GM23338 (cell line): Measurements from ENCODE around the gene ADAMTS20. TPM values are rescaled to one million over a fixed set of nuclear protein-coding genes. Genes with fewer than 3 reads are reported as not detected.

ENCODE experiments used
- ATAC-seq: fragments of 200-7000 bp; cut with Tn5 transposase; 3 replicates; pipeline ENCODE4 v1.9.1; 2020
- DNase-seq: peaks from one replicate; pipeline ENCODE4 v3.0.0-alpha.2; 2015; ENCODE audit warnings: low spot score
- H2AFZ ChIP-seq: fragments of 200-600 bp; sonication (generic); 2 replicates; pipeline ENCODE4 v1.8.0; 2016; ENCODE audit warnings: antibody characterized with exemption, mild to moderate bottlenecking, moderate library complexity
- H3F3A ChIP-seq: fragments of 200-600 bp; sonication (generic); replicated peaks from 2 replicates; pipeline ENCODE4 v1.8.0; 2017; ENCODE audit warnings: antibody characterized with exemption, mixed run types, low read depth
- H3K27ac ChIP-seq: fragments of 200-600 bp; sonication (generic); 2 replicates; pipeline ENCODE4 v1.6.1; 2016; ENCODE audit warnings: low read depth
- H3K27me3 ChIP-seq: fragments of 200-600 bp; sonication (generic); 2 replicates; pipeline ENCODE4 v1.8.0; 2016; ENCODE audit warnings: mild to moderate bottlenecking, mixed run types, moderate library complexity; ENCODE audit not compliant: insufficient read depth
- H3K36me3 ChIP-seq: fragments of 200-600 bp; sonication (generic); 2 replicates; pipeline ENCODE4 v1.8.0; 2016; ENCODE audit warnings: mild to moderate bottlenecking; ENCODE audit not compliant: insufficient read depth
- H3K4me1 ChIP-seq: fragments of 200-600 bp; sonication (generic); 2 replicates; pipeline ENCODE4 v1.8.0; 2016; ENCODE audit warnings: mild to moderate bottlenecking, moderate library complexity; ENCODE audit not compliant: insufficient read depth
- H3K4me2 ChIP-seq: fragments of 200-600 bp; sonication (generic); 2 replicates; pipeline ENCODE4 v1.7.1; 2017; ENCODE audit warnings: mixed run types
- H3K4me3 ChIP-seq: fragments of 200-600 bp; sonication (generic); 2 replicates; pipeline ENCODE4 v1.6.1; 2016; ENCODE audit warnings: mixed run types
- H3K79me2 ChIP-seq: fragments of 200-600 bp; sonication (generic); replicated peaks from 2 replicates; pipeline ENCODE4 v1.8.0; 2017; ENCODE audit warnings: mild to moderate bottlenecking; ENCODE audit not compliant: insufficient read depth
- H3K9me2 ChIP-seq: fragments of 200-600 bp; sonication (generic); 2 replicates; pipeline ENCODE4 v1.8.0; 2017; ENCODE audit not compliant: insufficient read depth
- H4K20me1 ChIP-seq: fragments of 200-600 bp; sonication (generic); replicated peaks from 2 replicates; pipeline ENCODE4 v1.8.0; 2017; ENCODE audit warnings: mild to moderate bottlenecking; ENCODE audit not compliant: insufficient read depth
- H3K27ac Mint-ChIP-seq: 2 replicates; pipeline ENCODE4 v1.8.0; 2020; ENCODE audit warnings: inconsistent platforms, mild to moderate bottlenecking, moderate library complexity, mixed read lengths
- H3K27me3 Mint-ChIP-seq: 3 replicates; pipeline ENCODE4 v1.8.0; 2022; ENCODE audit warnings: low read depth, mild to moderate bottlenecking, moderate library complexity, mixed read lengths, inconsistent platforms; ENCODE audit not compliant: insufficient read depth, poor library complexity
- H3K36me3 Mint-ChIP-seq: 3 replicates; pipeline ENCODE4 v1.8.0; 2021; ENCODE audit warnings: low read depth, mild to moderate bottlenecking, inconsistent platforms, moderate library complexity, mixed read lengths
- H3K4me1 Mint-ChIP-seq: 3 replicates; pipeline ENCODE4 v1.8.0; 2020; ENCODE audit warnings: mild to moderate bottlenecking, inconsistent platforms, mixed read lengths
- H3K4me3 Mint-ChIP-seq: 3 replicates; pipeline ENCODE4 v1.8.0; 2021; ENCODE audit warnings: moderate library complexity, mild to moderate bottlenecking, inconsistent platforms, mixed read lengths
- H3K9me3 Mint-ChIP-seq: 3 replicates; pipeline ENCODE4 v1.8.0; 2020; ENCODE audit warnings: moderate library complexity, mild to moderate bottlenecking, inconsistent platforms, mixed read lengths
- CREB1 ChIP-seq: fragments of 250-450 bp; sonication (Bioruptor Pico); IDR thresholded peaks from 2 replicates; pipeline ENCODE4 v1.5.0; 2020; ENCODE audit warnings: low read depth, mild to moderate bottlenecking, moderate library complexity
- CTCF ChIP-seq, 2 experiments: fragments of 200-600 bp in 1 of 2; sonication (generic) in 1 of 2; conservative IDR thresholded peaks; 2 replicates each; pipeline versions ENCODE4 v1.5.1 to v1.6.1; 2016 to 2017; ENCODE audit warnings: antibody characterized with exemption in 2 of 2, low read depth in 2 of 2, mild to moderate bottlenecking in 2 of 2, moderate library complexity in 1 of 2
- ETS1 ChIP-seq: IDR thresholded peaks from 2 replicates; pipeline ENCODE4 v1.6.1; 2016; ENCODE audit warnings: antibody characterized with exemption
- EZH2 ChIP-seq: fragments of 200-600 bp; sonication (generic); IDR thresholded peaks from one replicate; pipeline ENCODE4 v1.8.0; 2017; ENCODE audit warnings: antibody characterized with exemption, mild to moderate bottlenecking, low read depth; ENCODE audit not compliant: unreplicated experiment
- EZH2phosphoT487 ChIP-seq: fragments of 200-600 bp; sonication (generic); IDR thresholded peaks from one replicate; pipeline ENCODE4 v1.8.1; 2018; ENCODE audit warnings: antibody characterized with exemption; ENCODE audit not compliant: unreplicated experiment
- JUNB ChIP-seq: IDR thresholded peaks from one replicate; pipeline ENCODE4 v1.6.1; 2016; ENCODE audit warnings: antibody characterized with exemption; ENCODE audit not compliant: unreplicated experiment
- NANOG ChIP-seq: IDR thresholded peaks from 2 replicates; pipeline ENCODE4 v1.6.1; 2016; ENCODE audit warnings: antibody characterized with exemption, borderline replicate concordance
- POLR2AphosphoS5 ChIP-seq: IDR thresholded peaks from 2 replicates; pipeline ENCODE4 v1.6.1; 2016; ENCODE audit warnings: antibody characterized with exemption, low read depth
- REST ChIP-seq: IDR thresholded peaks from one replicate; pipeline ENCODE4 v1.6.1; 2018; ENCODE audit warnings: antibody characterized with exemption; ENCODE audit not compliant: unreplicated experiment
- STAT1 ChIP-seq: IDR thresholded peaks from one replicate; pipeline ENCODE4 v1.6.1; 2016; ENCODE audit warnings: antibody characterized with exemption; ENCODE audit not compliant: unreplicated experiment
- ZNF114 ChIP-seq: fragments of 250-450 bp; sonication (Bioruptor Pico); IDR thresholded peaks from 2 replicates; pipeline ENCODE4 v1.5.0; 2020; ENCODE audit warnings: mild to moderate bottlenecking, moderate library complexity
- ZNF331 ChIP-seq: fragments of 250-450 bp; sonication (Bioruptor Pico); IDR thresholded peaks from 2 replicates; pipeline ENCODE4 v1.5.0; 2020; ENCODE audit warnings: low read depth, mild to moderate bottlenecking, moderate library complexity
- polyA plus RNA-seq: library from polyadenylated mRNA; unstranded; fragments of >200 nt; fragmentation: Nextera tagmentation; extraction: Ambion mirVana; gene quantifications from 2 replicates; pipeline ENCODE4 v1.2.1, GENCODE V29; 2016
- total RNA-seq: library from RNA; depleted of rRNA; stranded (reverse); fragments of >200 nt; shearing (Covaris generic); gene quantifications from 2 replicates; pipeline ENCODE4 v1.2.3, GENCODE V29; 2014

Gene ADAMTS20
- total and polyA plus RNA-seq, 2 experiments from 2014 or later: 2.0 to 9.3 TPM

GRCh38 chr12:43434614-43435013 lies 117.4 kb downstream of the ADAMTS20 start (continued):
- TF ChIP-seq REST (no peak), EZH2phosphoT487 (no peak), ETS1 (no peak), JUNB (no peak), CREB1 (no peak), STAT1 (no peak), ZNF114 (CRISPR knock-in tag) (no peak), NANOG (no peak), CTCF (conservative IDR thresholded peaks at IDR 0.05; ENCODE audit: low read depth in 2 of 2) (no peak), EZH2 (no peak), ZNF331 (CRISPR knock-in tag) (no peak)

- no peak overlapping the region for H3K27ac Mint-ChIP-seq
- H2AFZ ChIP-seq: no peak overlapping the region
- no peak overlapping the region for H3K27ac ChIP-seq
- H3K9me2 ChIP-seq: no peaks in the 10 kb centered on the region
- H3K4me2 ChIP-seq: no peak overlapping the region
- peaks cover 8% of the 10 kb centered on the region; the same call in 2 of the 3 replicates for H3K36me3 Mint-ChIP-seq
- TF ChIP-seq EZH2phosphoT487 (no peak), ZNF114 (CRISPR knock-in tag) (no peak), POLR2AphosphoS5 (no peak), NANOG (no peak), ZNF331 (CRISPR knock-in tag) (no peak), REST (no peak), ETS1 (no peak)
- H3K36me3 ChIP-seq: no peaks in the 10 kb centered on the region
- H3K4me3 Mint-ChIP-seq: no peak overlapping the region
- H3K4me1 Mint-ChIP-seq: no peaks in the 10 kb centered on the region; the same call in 2 of the 3 replicates
- no peak for ATAC-seq
- no peak for DNase-seq
- H3K79me2 ChIP-seq: no peaks in the 10 kb centered on the region
- H4K20me1 ChIP-seq: no peaks in the 10 kb centered on the region
- no peaks in the 10 kb centered on the region for H3K4me1 ChIP-seq
- no peaks in the 10 kb centered on the region for H3K27me3 Mint-ChIP-seq
- H3K9me3 Mint-ChIP-seq: no peaks in the 10 kb centered on the region
- H3K4me3 ChIP-seq: no peak overlapping the region
- H3F3A ChIP-seq: no peaks in the 10 kb centered on the region
- H3K27me3 ChIP-seq: no peaks in the 10 kb centered on the region
Measured at GRCh38 chr12:43428088-43428600, 123.9 kb downstream of the ADAMTS20 start.
